T-helper 9 cell (primary cell): ENCODE measurements around the gene LYPD6B.

Experiments
- DNase-seq: peaks from one replicate; pipeline ENCODE4 v3.0.0-alpha.2; 2020

Gene LYPD6B

GRCh38 chr2:149129433-149129832, 90.9 kb downstream of the LYPD6B start:
- no peak for DNase-seq

DNA sequence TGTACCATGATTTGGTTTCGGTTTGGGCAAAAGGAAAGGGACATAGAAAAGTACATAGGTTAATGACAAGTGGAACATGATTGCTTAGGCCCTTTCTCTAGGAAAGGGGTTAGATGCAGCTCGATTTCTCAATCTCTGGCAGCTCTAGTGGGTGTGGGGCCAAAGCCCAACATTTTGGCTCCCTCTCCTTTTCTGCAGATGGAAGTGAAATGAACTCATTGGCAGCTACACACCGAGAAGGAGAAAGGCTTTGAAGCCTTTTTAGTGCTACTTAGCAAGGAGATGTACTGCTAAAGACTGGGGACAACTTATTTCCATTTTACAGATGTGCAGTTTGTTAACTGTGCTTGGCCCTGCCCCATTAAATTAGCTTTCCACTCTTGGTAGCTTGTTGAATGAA, 93.8 kb downstream of the LYPD6B start:
- no peak for DNase-seq

GRCh38 chr2:149132901-149133300, 94.4 kb downstream of the LYPD6B start:
- no peak for DNase-seq

- no peak for DNase-seq
Observed at GRCh38 chr2:149134335-149134923, 95.9 kb downstream of the LYPD6B start.

- DNase-seq, result no peak
Observed at GRCh38 chr2:149136111-149136510, 97.6 kb downstream of the LYPD6B start.

DNA sequence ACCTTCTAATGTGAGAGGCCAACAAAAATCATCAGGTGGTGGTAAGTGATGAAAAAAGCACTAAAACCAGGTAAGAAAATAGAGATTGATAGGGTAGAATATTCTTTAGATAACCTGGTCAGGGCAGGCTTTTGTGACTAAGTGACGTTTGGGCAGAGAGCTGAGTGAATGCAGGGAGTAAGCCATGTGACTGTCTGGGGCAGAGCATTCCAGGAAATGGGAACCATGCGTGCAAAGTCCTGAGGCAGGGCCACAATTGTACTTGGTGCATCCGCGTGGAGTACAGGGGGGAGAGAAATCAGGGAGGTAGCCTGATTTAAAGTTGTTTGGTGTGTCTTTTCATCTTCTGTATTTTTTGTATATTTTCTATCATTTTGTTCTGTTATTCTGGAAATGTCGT, 102.5 kb downstream of the LYPD6B start:
- DNase-seq, result no peak

DNA sequence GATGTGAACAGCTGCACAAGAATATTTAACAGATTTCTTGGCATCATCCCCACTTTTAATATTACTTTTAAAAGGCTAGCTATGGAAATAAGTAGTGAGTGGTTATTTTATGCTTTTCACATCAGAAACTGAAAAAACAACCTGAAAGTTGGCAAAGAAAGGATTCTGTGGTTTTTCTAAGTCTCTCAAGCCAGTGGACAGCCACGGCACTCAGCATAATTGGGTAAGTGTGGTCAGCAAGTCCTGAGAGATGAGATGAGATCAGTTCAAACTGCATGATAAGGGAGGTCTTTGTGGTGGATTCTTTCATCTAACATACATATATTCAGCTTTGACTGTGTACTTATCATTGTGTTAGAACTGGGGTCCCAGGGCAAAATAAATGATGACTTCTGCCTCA, 105.2 kb downstream of the LYPD6B start:
- no peak for DNase-seq

DNA sequence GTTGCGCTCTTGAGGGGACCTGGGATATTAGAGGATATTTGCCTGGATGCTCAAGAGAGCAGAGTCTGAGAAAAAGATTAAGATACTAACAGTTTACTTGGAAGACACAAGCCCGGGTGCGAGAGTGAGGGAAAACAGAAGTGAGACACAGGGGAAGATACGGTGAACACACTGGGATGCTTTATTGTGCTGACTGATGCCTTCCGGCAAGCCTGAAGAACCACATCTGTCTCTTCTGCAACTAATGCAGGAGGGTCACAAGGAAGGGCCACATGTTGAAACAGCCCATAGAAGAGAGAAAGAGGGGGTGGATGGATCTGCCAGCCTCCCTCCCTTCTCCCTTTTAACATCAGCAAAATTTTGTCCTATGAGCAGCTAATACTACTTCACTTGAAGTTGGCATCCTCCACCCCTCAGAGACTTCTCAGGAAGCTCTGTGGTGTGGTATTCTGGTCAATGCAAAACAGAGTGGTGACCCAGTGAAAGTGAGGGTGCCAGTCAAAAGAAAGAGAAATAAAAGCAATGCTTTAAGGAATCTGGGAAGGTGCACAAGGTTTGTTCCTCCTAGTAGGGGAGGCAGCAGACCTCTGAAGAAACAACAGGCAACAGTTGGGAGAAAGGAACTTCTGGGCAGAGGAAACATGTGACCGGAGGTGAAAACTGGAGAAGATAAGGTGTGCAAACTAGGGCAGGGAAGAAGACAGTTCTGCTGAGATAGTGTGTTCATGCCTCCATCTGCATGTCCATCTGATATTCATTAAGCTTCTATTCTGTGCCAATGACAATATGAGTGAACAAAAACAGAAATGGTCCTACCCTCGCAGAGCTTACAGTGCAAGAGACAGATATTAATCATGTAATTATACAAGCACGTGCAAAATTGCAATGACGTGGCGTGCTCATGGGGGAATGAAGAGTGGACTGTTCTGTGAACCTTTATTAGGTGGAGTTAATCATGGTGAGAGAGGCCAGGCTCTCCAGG, 107.1 kb downstream of the LYPD6B start:
- DNase-seq, result no peak

DNA sequence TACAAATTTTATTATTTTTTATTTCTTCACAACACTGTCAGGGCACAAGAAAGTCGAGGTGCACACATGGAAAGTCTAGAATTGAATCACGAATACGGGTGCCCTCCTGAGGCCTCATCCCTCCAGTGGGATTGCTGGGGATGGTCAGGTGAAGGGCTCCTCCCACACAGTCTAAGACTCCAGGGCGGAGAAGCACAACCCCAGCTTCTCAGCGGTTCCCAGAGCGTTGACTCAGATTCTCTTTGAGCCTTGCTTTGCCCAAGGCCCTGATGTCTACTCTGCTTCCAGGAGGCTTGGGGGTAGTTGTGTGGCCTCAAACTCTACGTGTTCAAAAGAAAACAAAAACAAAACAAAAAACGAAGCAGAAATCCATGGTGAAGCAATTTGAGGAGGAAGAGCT, 108.4 kb downstream of the LYPD6B start:
- no peak for DNase-seq

- DNase-seq, result no peak
Observed at GRCh38 chr2:149148194-149149006, 109.9 kb downstream of the LYPD6B start.

DNA sequence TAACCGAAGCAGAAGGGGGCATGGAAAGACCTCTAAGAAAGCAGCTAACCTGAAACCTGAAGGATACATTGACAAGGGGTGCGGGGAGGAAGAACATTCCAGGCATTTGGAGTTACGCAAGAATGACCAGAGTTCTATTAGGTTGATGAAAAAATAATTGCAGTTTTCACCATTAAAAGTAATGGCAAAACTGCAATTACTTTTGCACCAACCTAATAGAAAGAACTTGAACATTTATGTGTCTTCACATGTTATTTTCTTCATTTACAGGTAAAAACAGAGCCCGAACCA, 110.5 kb downstream of the LYPD6B start:
- DNase-seq, result no peak

DNA sequence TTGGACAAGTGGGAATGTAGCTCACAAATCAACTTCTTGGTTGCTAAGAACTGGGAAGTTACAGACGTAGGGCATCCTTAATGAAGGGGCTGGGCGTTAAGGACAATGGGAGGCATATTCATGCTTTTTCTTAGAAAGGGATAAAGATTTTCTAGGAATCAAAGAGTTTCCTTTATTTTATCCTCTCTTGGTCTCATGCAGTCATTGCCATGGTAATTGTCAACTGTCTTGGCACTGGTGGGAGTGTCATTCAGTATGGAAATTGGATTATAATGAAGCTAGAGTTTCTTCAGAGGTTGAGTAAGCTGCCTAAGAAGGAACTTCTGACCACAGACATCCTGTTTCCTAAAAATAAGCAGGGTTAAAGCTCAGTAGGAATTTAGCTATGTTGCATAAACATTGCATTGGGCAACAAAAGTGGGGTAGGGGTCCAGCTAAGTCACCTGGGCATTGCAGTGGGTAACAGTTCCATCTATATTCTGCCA, 114.0 kb downstream of the LYPD6B start:
- DNase-seq, result no peak

DNA sequence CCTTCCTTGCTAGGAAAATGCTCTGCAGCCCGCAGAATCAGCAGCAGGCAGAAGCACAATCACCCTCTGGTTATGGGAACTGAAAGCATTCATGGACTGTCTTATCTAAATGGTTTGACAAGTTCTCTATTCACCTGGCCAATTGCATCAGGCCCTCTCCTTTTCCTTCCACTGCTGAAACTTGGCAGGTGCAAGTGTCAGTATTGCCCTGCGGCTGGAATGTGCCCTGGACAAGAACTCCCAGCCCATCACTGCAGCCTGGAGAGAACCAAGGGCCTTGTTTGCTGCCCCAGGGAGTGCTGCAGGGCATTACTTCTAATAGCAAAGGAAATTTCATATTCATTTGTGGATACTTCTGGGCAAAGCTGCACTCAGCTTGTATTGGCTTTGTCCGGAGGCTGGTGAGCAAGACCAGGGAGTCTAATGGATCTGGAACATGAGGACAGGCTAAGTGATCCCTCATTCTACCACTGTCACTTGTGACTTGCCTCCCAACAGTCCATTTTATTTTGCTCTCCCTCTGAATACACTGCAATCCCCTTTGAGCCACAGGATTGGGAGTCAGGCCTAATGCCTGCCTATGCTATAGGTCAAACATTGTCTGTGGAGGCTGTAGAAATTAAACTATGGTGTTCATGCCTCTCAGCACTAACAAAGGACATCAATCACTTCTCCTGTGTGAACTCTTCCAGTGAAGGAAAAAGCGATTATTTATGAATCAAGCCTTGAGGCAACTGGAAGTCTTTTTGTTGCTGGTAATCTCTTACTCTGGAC, 116.9 kb downstream of the LYPD6B start:
- no peak for DNase-seq

GRCh38 chr2:149155988-149156387, 117.5 kb downstream of the LYPD6B start:
- no peak for DNase-seq

GRCh38 chr2:149156971-149157740, 118.7 kb downstream of the LYPD6B start:
- DNase-seq, result no peak

DNA sequence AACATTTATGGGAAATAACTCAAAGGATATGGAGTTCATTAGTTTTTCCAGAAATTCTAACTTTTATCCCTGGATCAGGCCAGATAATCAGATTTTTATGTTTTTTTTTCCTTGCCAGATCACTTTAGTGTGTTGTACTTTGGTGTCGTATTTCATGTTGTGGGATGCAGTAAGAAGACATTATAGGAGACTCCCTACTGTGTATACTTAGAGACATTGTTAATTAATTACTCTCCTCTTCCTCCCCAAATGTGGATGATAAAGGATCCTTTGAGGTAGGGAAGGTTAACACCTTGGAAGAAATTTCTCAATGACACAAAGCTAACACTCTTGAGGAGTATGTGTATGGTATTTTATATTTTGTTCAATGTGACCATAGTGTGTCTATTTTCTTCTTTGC, 120.5 kb downstream of the LYPD6B start:
- no peak for DNase-seq

DNA sequence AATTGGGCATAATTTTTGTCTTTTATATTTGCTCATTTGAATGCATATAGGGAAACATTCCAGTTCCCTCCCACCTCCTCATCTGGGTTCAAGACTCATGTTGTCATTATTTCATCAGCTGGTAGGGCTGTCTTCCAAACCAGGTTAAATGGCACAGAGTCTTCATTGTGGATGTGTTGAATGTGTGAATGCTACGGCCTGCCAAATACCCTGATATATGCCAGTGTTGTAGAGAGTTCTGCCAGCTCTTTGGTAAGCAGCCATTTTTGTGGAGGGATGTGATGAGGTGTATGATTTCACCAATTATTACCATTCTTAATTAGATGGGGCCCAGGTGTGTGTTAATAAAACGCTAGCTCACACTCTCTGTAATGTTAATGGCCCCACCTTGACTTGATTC, 121.7 kb downstream of the LYPD6B start:
- DNase-seq, result no peak

DNA sequence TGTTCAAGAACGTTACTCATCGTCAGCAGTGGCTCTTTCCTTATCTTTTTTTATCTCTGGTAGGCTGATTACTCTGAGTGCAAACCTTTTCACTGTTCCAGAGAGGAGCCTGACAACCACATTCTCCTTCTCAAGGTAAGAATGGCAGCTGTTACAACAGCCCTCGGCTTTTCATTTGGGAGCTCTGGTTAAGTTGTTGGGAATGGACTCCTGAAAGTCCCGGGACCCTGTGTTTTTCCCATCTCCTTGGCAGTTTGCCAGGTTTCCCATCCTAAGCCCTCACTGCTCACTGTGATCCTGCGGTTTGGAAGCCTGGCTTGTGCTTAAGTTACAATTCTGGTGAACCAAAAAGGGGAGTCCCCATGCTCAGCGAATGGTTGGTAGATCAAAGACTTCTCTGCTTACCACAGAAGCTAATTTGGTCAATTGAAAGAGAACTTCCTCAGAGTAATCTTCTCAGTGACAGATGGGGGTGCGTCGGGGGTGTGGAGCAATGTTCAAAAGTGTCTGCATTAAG, 122.3 kb downstream of the LYPD6B start:
- no peak for DNase-seq

- no peak for DNase-seq
Observed at GRCh38 chr2:149161481-149162225, 123.2 kb downstream of the LYPD6B start.

DNA sequence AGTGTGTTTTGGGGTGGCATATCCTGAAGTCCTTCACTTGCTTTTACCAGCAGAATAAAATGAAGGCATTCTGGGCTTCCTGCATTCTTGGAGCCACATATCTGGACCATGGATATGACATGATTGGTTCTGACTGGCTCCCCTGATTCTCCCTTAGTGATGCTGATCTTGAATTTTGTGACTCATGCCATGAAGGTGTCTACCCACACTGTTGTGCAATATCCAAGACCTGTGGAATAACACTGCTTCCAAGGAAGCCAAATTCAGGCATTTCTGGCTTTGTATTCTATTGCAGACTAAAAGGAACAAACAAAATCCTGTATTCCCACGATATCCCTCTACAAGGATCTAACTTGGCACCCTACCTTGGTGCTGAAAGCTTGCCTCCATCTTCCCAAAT, 125.8 kb downstream of the LYPD6B start:
- DNase-seq, result no peak

- DNase-seq, result no peak
Observed at GRCh38 chr2:149164827-149165226, 126.3 kb downstream of the LYPD6B start.
